SH-SY5Y (cell line): ENCODE measurements around the gene SND1.

Source experiments
- GATA2 ChIP-seq: IDR thresholded peaks from 2 replicates; pipeline ENCODE4 v1.6.1; 2011; ENCODE audit warnings: mild to moderate bottlenecking, low read depth, low read length
- GATA3 ChIP-seq: IDR thresholded peaks from 2 replicates; pipeline ENCODE4 v1.6.1; 2011; ENCODE audit warnings: low read depth, mild to moderate bottlenecking, low read length, moderate library complexity

Gene SND1

GRCh38 chr7:127973832-127974231, 321.8 kb downstream of the SND1 start:
- TF ChIP-seq GATA3 = no peak
- no peak for TF ChIP-seq GATA2

- no peak for TF ChIP-seq GATA3
Observed at GRCh38 chr7:127974446-127975035, 322.5 kb downstream of the SND1 start.

GRCh38 chr7:127976056-127976737, 324.2 kb downstream of the SND1 start:
- TF ChIP-seq GATA3 (no peak), GATA2 (no peak)

DNA sequence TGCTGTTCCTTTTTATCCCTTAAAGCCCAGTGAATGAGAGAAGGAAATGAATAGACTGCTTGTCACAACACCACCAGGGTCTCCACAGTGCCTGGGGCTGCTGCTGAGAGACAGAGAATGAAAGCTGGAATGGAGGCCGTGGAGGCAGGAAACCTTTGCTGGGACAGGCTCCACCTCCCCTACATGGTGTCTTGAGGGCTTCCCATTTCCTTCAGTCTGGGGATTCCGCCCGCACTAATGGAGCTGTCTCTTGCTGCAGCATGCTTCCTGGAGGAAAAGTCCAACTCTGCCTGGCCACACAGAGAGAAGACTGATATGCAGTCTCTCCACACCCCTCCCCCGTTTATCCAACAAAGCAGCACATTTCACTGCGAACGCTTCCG, 324.7 kb downstream of the SND1 start:
- TF ChIP-seq GATA3 = no peak
- no peak for TF ChIP-seq GATA2

DNA sequence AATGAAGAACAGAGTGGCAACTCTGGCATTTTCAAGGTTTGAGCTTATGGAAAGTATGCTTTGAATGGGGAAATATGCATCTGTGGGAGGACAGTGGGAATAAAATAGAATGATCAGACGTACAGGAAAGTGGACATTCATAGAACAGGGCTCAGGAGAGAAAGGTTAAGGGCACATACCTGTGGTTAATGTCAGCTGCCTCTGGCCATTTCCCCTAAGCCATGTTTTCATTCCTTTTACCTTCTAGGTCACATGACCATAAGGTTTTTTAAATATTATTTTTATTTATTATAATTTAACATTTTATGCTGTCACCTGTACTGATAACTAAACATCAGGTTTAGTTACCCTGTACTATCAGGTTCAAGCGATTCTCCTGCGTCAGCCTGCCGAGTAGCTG, 326.4 kb downstream of the SND1 start:
- no peak for TF ChIP-seq GATA3
- no peak for TF ChIP-seq GATA2

DNA sequence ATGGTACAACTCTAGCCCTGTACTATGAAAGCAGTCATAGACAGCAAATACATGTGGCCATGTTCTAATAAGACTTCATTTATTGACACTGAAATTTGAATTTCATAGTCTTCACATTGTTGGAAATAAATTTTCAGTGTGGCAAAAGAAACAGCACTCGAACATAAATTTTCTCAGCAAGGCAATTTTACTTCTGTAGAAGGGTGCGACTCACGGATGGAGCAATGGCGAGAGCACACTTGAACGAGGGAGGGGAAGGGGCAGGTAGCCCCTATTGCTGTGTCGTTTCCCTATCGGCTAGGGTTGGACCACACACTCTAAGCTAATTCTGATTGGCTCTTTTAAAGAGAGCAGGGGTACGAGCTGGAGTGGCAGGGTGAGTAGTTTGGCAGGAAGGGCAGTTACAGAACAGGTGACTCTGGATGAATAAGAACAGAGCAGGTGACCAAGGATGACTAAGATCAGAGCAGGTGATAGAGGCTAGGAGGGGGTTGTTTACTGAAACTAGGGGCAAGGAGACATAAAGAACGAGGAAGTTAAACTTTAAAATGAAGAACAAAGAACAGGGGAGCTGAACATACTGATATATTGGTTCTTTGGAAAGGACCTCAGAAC, 327.2 kb downstream of the SND1 start:
- TF ChIP-seq GATA3 (no peak), GATA2 (no peak)

DNA sequence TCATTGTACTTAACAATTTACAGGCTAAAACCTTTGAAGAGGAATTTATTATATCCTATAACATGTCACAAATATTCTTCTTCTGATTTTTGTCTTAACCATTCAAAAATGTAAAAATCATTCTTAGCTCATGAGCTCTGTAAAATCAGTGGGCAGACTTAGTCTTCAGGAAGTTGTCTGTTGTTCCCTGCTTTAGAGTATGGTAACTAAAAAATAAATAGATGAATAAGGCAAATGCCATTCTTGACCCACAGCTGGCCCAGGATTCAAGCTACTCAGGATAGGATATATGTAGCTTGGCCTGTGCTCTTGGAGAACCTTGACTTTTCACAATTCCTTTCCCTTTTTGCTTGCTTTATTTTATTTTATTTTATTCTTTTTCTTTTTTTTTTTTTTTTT, 327.7 kb downstream of the SND1 start:
- no peak for TF ChIP-seq GATA3
- TF ChIP-seq GATA2 = no peak

DNA sequence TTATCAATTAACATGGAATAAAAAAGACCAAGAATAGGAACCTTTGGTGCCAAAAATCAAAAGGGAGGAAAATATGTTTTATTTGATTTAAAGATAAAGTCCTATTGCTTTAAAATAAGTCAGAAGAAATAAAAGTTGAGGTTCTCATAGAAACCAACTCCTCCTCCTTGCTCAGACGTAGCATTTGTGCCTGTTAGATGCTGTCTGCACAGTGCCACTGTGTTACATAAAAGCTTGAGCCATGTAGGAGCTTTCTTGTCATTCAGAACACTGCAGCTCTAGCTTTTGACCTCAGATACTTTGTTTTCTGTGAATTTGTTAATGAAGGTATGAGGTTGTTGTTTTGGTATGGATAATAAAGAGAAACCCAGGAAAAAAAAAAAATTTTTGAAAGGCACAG, 328.9 kb downstream of the SND1 start:
- no peak for TF ChIP-seq GATA2
- no peak for TF ChIP-seq GATA3

DNA sequence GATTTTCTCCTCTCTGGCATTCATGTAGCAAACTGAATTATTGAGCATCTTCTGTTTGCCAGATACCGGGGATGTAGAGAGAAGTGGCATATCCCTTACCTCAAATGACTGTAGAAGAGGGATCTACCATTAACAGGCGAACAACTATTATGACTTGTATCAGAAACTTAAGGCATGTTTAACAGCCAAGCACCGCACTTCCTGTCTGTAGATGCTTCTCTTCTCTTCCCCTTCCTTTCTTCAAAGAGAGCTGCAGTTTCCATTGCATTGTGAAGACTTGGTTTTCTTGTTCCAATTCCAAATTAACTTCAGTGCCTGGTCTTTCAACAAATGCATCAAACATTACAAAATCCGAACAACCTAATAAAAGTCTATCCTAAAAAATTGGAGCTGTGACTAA, 330.0 kb downstream of the SND1 start:
- TF ChIP-seq GATA3 = no peak
- TF ChIP-seq GATA2 = no peak

DNA sequence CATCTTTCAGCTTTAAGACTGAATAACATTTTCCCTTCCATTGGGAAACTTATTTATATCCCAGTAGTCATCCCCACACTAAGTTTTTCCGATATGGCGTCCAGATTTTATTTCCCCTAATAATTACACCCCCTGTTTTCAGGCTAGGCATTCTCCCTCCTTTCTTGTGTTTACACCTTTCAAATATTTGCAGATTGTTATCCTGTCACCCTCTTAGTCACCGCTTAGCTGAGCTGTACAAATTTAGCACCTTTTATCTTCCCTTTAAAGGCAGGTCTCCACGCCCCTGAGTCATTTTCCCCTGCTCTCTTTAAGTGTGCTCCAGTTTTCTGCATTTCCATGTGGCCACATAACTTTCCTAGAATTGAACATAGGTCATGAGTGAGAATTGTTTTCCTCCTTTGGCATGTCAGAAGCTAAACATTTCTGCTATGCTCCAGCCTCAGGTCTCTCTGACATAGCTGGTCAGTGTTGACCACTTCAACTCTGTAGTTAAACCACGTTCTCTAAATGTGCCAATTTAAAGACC, 331.9 kb downstream of the SND1 start:
- no peak for TF ChIP-seq GATA2
- no peak for TF ChIP-seq GATA3

GRCh38 chr7:127986581-127987521, 334.9 kb downstream of the SND1 start:
- TF ChIP-seq GATA3 (no peak), GATA2 (no peak)

DNA sequence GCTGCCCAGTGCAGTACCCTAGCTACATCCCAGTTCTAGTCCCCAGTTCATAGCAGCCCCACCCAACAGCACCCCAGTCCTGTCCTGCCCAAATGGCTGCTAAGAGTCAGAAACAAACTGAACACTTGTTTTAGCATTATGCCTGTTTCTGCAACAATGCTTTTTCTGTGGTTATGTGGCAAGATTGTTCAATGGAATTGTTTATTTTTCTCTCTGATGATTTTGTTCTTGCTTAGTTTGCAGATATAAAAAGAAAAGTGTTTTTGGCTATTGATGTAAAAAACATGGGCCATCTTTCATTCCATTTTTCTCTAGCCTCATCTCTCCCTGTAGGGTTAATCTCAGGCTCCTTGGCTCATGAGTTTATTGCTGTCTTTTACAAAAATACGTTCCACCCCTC, 336.8 kb downstream of the SND1 start:
- TF ChIP-seq GATA3 = no peak
- no peak for TF ChIP-seq GATA2

- TF ChIP-seq GATA2 (no peak), GATA3 (no peak)
Observed at GRCh38 chr7:127993317-127993716, 341.3 kb downstream of the SND1 start.

DNA sequence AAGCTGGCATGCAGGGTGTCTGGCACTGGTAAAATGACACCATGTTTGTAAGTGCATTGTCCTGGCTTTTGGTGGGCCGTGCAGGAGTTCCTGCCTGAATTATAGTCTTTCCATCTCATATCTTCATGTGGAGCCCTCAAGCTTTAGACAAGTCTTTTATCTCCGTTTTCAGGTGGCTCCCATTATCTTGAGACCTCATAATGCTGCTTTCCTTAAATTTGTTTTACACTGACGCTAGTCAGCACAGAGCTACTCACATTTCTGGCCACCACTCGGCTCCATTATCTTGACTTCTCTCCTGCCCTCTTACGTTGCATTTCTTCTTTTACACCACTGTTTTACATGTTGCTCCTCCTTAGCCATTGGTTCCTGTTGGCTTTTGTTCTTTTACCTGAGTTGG, 342.0 kb downstream of the SND1 start:
- TF ChIP-seq GATA2 = no peak
- TF ChIP-seq GATA3 = no peak
